Measurements from ENCODE around the gene IPO11. TPM values are rescaled to one million over a fixed set of nuclear protein-coding genes. Genes with fewer than 3 reads are reported as not detected.

Gene IPO11
- total RNA-seq, 1 experiment from 2014 or later: 66.5 TPM

Other genes starting within 250 kb of the IPO11 start
- gene KIF2A, start 106.6 kb upstream of the IPO11 start, total RNA-seq (2021): 92.4 and 99.0 TPM in 2 replicates
- gene DIMT1, start 8.9 kb upstream of the IPO11 start, total RNA-seq (2021): 53.4 and 55.1 TPM in 2 replicates
- 1.8 and 2.0 TPM in 2 replicates for gene LRRC70, start 166.1 kb downstream of the IPO11 start, total RNA-seq (2021)

Measured in A673 (cell line).